HL-60 (cell line): ENCODE data around the gene TMEM248.

Experiments used
- DNase-seq, 2 experiments: peaks; one replicate each; pipeline ENCODE4 v3.0.0-alpha.2; 2010 to 2020; ENCODE audit warnings: low read depth in 1 of 2, low spot score in 1 of 2
- H3K27ac ChIP-seq: fragments of 250-450 bp; sonication (Bioruptor Pico); replicated peaks from 2 replicates; pipeline ENCODE4 v1.5.1; 2020; ENCODE audit warnings: mild to moderate bottlenecking, moderate library complexity
- H3K27me3 ChIP-seq: fragments of 250-450 bp; sonication (Bioruptor Pico); 2 replicates; pipeline ENCODE4 v1.5.1; 2021; ENCODE audit warnings: mild to moderate bottlenecking, moderate library complexity; ENCODE audit not compliant: insufficient read depth, poor library complexity, severe bottlenecking
- H3K4me3 ChIP-seq: replicated peaks from 2 replicates; pipeline ENCODE4 v1.5.1; 2011; ENCODE audit warnings: mild to moderate bottlenecking, control low read depth, low read length; ENCODE audit not compliant: insufficient read depth
- CTCF ChIP-seq: IDR thresholded peaks from one replicate; pipeline ENCODE4 v1.5.1; 2011; ENCODE audit warnings: low read length, control low read depth, inconsistent platforms; ENCODE audit not compliant: insufficient read depth
- GABPA ChIP-seq: IDR thresholded peaks from 2 replicates; pipeline ENCODE4 v1.6.1; 2012; ENCODE audit warnings: low read depth
- POLR2AphosphoS5 ChIP-seq: IDR thresholded peaks from 2 replicates; pipeline ENCODE4 v1.6.1; 2012; ENCODE audit warnings: low read depth
- REST ChIP-seq: IDR thresholded peaks from 2 replicates; pipeline ENCODE4 v1.6.1; 2012; ENCODE audit warnings: low read depth; ENCODE audit not compliant: insufficient replicate concordance
- SPI1 ChIP-seq: IDR thresholded peaks from 2 replicates; pipeline ENCODE4 v1.6.1; 2012; ENCODE audit warnings: low read depth, mild to moderate bottlenecking, borderline replicate concordance

Gene TMEM248

GRCh38 chr7:66953044-66953427 lies 32.0 kb downstream of the TMEM248 start:
- no peak for DNase-seq
- Histone ChIP-seq H3K27me3 (no peaks in the 10 kb centered on the region), H3K4me3 (no peak overlapping the region), H3K27ac (no peak overlapping the region)
- no peak for TF ChIP-seq CTCF
- no peak for TF ChIP-seq GABPA
- no peak for TF ChIP-seq REST
- no peak for TF ChIP-seq POLR2AphosphoS5
- no peak for TF ChIP-seq SPI1

GRCh38 chr7:66957595-66958290 lies 36.7 kb downstream of the TMEM248 start:
- H3K27me3 ChIP-seq = no peaks in the 10 kb centered on the region
- TF ChIP-seq GABPA = no peak
- no peak for TF ChIP-seq CTCF
- TF ChIP-seq SPI1 = no peak
- TF ChIP-seq POLR2AphosphoS5 = no peak
- TF ChIP-seq REST = no peak

GRCh38 chr7:66958538-66959350 lies 37.7 kb downstream of the TMEM248 start:
- TF ChIP-seq GABPA = no peak
- Histone ChIP-seq H3K4me3 (no peak overlapping the region), H3K27ac (no peak overlapping the region), H3K27me3 (no peaks in the 10 kb centered on the region)
- no peak for DNase-seq

More at GRCh38 chr7:66957595-66958290, 36.7 kb downstream of the TMEM248 start:
- Histone ChIP-seq H3K4me3 (no peak overlapping the region), H3K27ac (no peak overlapping the region)
- no peak for DNase-seq

GRCh38 chr7:66960192-66960591 lies 39.2 kb downstream of the TMEM248 start:
- H3K27me3 ChIP-seq = no peaks in the 10 kb centered on the region
- no peak overlapping the region for H3K4me3 ChIP-seq
- DNase-seq = no peak
- H3K27ac ChIP-seq = no peak overlapping the region
- TF ChIP-seq SPI1 (no peak), CTCF (no peak), REST (no peak), POLR2AphosphoS5 (no peak), GABPA (no peak)
